GM19043 (cell line): ENCODE results near the gene NRK.
"Not testable (repeated sequence)": the region's sequence is repeated elsewhere in the genome, so short reads cannot be mapped to it uniquely, and the experiment has no call there.

Experiments
- ATAC-seq: cut with Tn5 transposase; IDR thresholded peaks from one replicate; pipeline ENCODE4 v1.9.1; 2021; ENCODE audit warnings: low read depth; ENCODE audit not compliant: unreplicated experiment

Gene NRK

DNA sequence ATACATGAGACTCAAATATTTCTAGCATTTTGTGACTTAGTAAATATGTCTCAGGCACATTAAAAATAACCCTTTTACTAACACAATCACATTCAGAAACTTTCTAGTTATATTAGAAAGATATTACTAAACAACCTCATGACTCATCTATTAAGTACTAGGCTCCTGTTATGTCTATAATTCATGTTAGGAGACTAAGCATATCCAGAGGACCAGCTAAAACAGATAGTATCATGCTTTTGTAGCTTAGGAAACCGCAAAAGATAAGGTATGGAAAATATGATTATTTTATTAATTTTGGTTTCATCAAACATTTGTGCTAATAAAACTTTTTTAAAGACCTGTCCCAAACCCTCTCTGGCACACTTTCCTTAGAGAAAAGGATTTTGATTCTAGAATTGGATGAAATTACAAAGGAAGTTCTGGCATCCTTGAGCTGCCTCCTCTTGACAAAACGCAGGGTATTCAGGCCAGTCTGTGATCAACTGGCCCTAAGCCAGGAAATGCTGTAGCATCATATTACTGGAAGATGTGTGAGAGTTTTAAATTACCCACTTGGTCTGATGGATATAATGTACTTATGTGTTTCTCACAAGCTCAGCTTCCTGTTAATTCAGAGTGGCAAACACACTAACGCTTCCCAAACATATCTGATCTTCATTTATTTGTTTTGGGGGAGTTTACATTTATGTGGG lies 60.4 kb downstream of the NRK start:
- no peak for ATAC-seq

DNA sequence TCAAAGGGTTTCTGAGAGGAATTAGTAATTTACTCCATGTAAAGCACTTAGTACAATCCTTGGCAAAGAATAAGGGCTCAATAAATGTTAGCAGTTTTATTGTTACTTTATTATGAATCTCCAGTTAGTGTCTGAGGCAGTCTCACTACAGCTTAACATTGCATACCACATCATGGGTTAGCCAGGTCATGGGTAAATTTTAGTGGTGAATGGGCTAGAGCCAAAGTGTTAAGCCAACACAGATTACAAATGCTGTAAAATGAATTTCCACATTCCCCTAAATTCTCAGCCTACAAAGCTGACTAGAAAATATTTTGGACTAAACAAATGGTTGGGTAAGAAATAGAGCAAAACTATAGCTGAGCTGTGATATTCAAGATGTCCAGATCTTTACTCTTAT lies 72.4 kb downstream of the NRK start:
- no peak for ATAC-seq

DNA sequence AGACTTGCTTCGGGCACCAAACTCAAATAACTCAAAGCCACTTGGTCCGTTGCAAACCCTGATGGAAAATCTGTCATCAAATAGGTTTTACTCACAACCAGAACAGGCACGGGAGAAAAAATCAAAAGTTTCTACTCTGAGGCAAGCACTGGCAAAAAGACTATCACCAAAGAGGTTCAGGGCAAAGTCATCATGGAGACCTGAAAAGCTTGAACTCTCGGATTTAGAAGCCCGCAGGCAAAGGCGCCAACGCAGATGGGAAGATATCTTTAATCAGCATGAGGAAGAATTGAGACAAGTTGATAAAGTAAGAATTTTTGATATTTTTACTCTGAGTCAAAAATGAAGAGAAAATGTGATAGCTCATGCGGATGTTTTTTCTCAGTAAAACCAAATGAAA lies 87.2 kb downstream of the NRK start:
- ATAC-seq = no peak

DNA sequence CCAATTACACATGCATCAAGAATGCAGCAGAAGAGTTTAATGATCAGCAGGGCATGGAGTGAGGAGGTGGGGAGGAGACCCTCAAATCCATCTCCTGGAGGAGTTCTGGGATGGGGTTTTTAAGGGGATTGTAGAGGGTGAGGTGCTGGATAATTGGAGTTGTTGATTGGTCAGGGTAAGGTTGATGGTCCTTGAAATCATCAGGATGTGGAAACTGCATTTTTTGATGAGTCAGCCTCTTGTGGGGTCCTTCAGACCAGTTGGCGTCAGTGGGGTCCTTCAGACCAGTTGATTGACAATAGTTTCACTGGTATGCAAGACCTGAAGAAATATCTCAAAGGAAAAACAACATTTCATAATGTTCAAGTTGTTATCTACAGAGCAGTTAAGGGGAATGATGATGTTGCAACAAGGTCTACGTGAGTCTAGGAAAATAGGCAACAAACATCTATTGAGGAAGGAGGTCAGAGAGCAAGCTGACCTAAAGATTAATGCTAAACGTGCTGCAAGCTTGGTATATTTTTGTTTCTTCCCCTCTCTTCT lies 88.3 kb downstream of the NRK start:
- no peak for ATAC-seq

DNA sequence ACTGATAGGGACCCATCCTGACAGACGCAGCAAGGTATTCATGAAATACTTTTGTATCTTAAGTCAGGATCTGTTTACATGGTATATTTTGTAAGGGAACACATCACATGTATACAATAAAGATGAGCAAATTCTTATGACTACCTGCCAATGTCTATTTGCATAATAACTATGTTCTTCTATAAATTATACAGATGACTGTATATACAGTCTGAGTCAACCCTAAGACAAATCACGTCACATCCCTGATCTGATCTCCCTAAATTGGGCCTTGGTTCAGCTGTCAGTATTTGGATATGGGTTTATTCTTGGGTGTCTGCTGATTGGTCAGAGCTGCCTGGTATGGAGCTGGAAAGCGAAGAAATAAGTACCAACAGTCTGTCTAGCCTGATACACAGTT lies 122.9 kb downstream of the NRK start:
- no peak for ATAC-seq

DNA sequence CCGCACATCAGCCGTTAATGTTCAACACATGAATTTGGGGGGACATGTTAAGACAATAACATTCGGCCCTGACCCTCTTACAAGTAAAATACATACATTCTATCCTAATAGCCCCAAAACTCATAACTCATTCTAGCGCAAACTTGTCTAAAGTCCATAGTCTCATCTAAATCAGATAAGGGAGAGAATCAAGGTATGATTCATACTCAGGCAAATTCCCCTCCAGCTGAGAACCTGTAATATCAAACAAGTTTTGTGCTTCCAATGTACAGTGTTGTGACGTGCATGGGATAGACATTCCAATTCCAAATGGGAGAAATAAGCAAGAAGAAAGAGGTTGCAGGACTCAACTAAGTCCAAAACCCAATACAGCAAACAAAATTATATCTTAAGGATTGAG lies 147.1 kb downstream of the NRK start:
- no peak for ATAC-seq

DNA sequence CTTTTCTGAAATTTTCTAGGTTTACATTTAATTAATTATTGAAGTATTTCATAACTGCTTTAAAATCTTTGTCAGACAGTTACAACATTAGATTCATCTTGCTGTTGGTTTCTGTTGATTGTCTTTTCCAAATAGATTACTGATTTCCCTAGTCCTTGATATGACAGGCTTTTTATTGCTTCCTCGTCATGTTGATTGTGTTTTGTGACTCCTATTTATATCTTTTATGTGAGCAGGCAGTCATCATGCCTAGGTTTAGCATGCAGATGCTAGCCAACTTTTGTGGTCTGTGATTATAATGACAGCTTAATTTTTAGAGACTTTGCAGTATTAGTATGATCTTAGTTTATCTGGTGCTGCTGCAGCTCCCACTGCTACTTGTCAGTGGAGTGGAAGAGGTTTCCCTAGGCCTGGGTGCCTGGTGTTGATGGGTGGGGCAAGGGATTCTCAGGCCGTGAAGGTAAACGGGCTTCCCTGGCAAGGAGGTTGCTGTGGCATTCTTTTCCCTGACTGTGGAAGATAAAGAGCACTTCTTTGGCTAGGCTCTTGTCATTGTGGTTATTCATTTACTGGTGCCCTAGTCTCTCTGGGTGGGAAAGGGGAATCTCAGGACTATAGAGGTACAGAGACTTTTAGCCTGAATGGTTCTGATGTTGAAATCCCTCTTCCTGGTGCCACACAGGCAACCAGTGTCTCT lies 150.5 kb downstream of the NRK start:
- no peak for ATAC-seq

DNA sequence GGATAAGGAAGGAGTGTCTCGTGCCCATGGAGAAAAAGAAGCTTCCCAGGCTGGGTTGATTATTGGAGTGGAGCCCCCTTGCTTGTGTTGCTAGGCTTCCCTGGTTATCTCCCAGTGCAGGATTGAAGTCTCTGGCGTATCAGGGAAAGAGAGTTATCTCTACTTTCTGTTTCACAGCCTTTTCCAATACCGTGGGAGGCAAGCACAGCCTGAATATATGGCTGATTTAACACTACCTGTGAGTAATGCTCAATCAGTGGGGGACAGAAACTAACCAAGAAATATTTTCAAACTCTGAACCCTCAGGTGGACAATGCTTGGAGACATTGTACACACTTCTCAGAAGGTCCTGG lies 151.0 kb downstream of the NRK start:
- ATAC-seq = no peak

DNA sequence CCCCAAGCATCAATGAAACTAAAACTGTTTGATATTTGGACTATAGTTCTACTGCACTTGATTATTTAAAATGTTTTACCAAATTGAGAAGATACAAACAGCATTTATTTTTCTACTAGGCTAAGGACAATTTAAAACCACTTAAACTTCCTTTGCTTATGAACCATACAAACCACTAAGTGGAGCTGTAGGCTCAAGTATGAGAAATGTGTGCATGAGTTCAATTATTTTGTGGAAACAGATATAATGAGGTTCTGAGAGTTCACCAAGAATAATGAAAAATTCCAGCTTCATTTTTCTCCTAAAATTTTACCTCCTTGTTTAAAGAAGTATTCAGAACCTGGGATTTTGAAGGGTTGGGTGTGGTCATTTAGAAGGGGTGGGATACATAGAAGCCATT lies 153.0 kb downstream of the NRK start:
- ATAC-seq = no peak

DNA sequence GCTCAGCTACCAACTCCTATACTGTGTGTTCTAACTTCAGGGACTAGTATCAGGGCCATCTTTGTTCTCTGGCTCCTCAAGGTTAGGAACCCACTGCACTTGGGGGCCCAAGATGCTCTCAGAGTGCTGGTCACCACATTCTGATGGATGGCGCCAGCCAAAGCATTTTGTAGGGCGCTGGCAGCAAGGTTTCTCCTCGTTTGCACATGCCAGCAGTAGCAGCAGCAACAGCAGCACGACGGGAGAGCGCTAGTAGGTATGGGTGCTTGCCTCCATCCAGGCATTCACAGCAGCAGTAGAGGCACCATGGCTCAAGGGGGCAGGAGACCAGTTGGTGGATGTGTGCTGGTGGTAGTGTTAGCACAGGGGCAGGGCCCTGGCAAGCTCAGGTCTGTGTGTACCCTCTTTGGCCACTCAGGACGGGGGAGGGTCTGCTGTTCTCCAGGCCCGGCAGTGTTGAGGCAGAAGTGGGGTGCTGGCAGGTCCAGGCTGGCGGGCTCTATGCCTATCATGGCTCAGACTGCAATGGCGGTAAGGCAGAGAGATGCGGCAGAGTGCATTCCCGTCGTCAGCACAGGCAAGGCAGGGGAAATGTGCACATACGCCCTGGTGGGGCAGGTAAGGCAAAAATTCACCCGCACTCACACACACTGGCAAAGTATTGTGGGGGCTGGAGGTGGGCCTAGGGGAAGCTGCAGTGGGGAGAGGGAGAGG lies 159.6 kb downstream of the NRK start:
- no peak for ATAC-seq

DNA sequence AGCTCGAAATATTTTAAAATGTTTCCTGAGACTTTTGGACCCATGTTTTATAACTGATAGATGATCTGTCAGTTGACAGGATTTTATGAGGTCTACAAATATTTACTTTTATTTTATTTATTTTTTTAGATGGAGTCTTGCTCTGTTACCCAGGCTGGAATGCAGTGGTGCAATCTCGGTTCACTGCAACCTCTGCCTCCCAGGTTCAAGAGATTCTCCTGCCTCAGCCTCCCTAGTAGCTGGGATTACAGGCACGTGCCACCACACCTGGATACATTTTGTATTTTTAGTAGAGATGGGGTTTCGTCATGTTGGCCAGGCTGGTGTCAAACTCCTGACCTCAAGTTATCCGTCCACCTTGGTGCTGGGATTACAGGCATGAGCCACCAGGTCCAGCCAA lies 166.1 kb downstream of the NRK start:
- ATAC-seq = not testable (repeated sequence)

DNA sequence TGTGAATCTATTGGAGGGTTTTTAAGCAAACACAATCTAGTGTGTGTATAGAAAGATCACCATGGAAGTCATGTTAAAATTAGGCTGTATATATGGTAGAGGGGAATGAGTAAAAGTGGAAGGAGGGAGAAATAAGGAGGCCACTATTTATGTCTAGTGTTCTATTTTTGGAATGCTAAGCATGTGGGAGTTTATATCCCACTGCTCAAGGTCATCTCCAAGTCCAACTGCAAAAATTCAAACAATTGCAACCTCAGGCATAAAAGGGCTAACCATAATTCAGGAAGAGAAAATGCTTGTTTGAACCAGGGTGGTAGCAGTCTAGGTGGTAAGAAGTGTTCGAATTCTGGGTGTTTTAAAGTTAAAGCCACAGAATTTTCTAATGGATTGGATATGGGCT lies 177.0 kb downstream of the NRK start:
- no peak for ATAC-seq

DNA sequence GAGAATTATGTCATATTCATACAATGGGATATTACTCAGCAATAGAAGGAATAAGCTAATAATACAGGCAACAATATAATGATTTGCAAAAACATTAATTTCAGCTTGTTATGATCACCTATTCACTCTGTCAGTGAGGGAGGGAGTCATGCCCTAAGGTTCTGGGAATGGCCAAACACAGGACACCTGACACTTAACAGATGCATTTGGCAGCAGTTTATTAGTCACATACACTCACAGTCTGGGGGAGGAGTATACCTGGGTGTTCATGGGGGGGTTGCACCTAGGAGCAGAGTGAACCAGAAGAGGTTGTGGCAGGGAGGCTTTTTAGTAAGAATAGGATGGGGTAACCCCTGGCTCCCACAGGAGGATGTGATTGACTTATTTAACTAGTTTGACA lies 177.9 kb downstream of the NRK start:
- ATAC-seq = no peak

DNA sequence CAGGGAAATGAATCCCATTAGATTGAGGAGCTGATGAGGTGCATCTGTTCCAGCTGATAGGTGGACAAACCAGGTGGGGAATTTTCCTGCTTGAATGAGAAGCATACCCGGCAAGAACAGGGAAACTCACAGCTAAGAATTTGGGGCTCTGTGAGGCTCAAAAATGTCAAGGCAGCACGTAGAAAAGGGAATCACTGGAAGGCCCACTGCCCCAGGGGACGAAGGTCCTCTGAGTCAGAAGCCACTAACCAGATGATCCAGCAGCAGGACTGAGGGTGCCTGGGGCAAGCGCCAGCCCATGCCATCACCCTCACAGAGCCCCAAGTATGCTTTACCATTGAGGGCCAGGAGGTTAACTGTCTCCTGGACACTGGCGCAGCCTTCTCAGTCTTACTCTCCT lies 178.3 kb downstream of the NRK start:
- ATAC-seq = not testable (repeated sequence)

DNA sequence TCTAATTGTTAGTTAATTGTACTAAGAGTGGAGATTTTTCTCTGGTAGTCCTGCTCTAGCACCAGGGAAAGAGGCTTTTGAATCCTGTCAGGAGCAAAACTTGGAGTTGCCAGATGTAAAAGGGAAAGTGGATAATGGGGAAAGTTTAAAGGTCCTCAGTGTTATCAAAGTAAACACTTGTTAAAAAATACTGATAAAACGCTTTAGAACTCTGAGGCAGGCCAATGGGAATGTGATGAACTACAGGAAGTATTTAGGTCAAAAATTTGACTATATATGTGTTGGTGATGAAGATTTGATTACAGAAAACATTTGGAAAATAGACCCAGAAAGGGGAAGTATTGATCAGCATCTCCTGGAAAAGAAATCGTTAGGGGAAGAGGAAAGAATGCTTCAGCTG lies 183.3 kb downstream of the NRK start:
- no peak for ATAC-seq

DNA sequence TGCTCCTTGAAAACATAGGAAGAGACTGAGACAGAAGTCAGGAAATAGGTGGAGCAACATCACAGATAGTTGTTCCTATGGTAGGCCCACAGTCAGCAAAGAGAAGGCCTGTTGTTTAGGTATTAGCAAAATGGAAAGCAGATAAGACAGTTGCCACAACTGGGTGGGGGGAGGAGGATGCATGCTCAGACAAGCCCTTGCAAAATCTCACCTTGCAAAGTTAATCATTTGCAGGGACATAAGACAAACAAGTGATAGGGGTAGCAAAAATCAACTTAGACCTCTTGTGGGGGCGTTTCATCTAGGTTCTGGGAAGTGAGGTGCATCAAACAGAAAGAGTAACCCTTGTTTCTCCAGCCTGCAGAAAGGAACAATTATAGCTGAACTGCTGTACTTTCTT lies 185.5 kb downstream of the NRK start:
- ATAC-seq = no peak
